ENCODE results near the gene OXCT1.

The OXCT1 gene

GRCh38 chr5:41869724-41870626 is at the start of gene OXCT1:
Gene OXCT1 (minus strand): TSS chr5:41870425. CDS start chr5:41870358, 67 bp downstream.
- peak; percentile 87 for DNase-seq (ENCODE audit: low spot score)

DNA sequence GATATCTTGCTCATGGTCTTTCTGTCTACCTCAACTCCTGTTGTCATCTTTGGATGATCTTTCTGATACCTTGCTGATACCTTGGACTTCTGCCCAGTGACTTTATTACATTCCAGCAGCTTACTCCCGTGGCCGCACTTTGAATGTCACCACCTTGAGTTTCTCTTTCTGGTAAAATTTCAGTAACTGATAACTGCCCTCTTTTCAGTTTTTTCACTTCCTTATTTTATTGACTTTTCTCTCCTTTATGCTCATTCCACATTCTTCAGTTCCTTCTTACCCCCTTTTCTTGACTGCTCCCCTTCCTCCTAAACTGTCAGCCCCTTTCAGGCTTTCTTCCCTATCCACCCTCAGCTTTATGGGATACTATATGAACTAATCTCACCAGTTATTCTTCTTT is 47.9 kb upstream of the OXCT1 start:
- no peak for DNase-seq (ENCODE audit: low spot score)

DNA sequence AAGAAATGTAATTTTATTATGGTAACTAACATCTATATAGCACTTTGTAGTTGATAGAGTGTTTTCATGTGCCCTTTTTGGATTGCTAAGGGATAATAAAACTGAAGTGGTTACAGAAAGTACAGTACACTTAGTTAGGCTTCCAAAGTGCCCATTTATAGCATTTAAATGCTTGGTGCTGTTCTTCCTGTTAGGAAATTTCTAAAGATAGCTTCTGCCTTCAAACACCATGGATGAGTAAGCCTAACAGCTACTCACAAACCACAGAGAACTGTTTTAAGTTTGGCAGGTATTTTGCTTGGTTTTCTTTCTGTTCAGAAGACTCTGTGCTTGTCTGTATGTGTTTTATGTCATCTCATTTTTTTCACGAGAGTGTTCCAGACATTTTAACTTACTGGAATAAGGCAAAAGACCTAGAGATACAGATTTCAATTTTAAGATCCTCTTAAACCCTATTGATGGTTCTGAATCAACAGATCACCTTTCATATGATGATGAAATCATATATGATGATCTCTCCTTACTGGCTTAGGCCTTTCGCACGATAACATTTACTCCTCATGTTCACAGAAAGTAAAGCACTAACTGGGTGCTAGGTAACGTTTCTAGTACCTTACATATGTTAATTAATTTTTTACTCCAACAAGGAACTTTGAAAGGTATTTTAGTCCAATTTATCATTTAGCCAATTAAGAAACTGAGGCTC is 38.3 kb upstream of the OXCT1 start:
- no peak for DNase-seq (ENCODE audit: low spot score)

DNA sequence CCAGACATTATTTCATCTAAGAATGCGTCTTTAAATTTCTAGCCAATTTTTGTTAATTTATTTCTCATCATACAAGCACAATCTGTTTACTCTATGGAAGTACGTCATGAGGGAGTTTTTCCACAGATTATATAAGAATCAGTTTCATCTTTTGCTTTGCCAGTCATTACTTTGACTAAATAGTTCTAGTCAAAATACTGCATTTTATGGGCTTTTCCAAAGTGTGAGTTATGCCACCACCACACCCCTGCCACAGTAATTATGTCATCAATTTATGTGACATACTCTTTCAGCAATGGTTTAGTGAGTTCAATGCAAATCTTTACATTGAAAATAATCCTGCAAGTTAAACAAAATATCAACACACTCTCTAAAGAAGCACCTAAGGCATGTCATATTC is 35.9 kb upstream of the OXCT1 start:
- DNase-seq (ENCODE audit: low spot score), result no peak

- DNase-seq (ENCODE audit: low spot score), result peak; percentile 97
Observed at GRCh38 chr5:41903892-41904799, 33.9 kb upstream of the OXCT1 start, which contains the start of gene RIMOC1. Gene RIMOC1 (plus strand): TSS chr5:41904344. CDS start chr5:41904368, 24 bp downstream.

GRCh38 chr5:41903382-41903891 is 33.2 kb upstream of the OXCT1 start:
- no peak for DNase-seq (ENCODE audit: low spot score)

- no peak for DNase-seq (ENCODE audit: low spot score)
Observed at GRCh38 chr5:41896230-41896629, 26.0 kb upstream of the OXCT1 start.

GRCh38 chr5:41893074-41893851 is 23.0 kb upstream of the OXCT1 start:
- DNase-seq (ENCODE audit: low spot score), result no peak

DNA sequence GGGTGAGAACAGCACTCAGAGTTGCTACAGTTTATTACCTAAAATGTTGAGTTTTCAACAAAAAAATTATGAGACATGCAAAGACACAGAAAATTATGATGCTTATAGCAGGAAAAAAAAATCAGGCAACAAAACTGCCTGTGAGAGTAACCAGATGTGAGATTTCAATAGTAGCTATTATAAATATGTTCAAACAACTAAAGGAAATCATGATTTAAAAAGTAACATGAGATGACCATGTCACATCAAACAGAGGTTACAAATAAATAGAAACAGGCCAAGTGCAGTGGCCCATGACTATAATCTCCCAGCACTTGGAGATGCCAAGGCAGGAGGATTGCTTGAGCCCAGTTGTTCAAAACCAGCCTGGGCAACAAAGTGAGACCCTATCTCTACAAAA is 21.8 kb upstream of the OXCT1 start:
- no peak for DNase-seq (ENCODE audit: low spot score)

- no peak for DNase-seq (ENCODE audit: low spot score)
Observed at GRCh38 chr5:41891066-41891707, 21.0 kb upstream of the OXCT1 start.

GRCh38 chr5:41885286-41885685 is 15.1 kb upstream of the OXCT1 start:
- no peak for DNase-seq (ENCODE audit: low spot score)

- DNase-seq (ENCODE audit: low spot score), result no peak
Observed at GRCh38 chr5:41883936-41884335, 13.7 kb upstream of the OXCT1 start.

DNA sequence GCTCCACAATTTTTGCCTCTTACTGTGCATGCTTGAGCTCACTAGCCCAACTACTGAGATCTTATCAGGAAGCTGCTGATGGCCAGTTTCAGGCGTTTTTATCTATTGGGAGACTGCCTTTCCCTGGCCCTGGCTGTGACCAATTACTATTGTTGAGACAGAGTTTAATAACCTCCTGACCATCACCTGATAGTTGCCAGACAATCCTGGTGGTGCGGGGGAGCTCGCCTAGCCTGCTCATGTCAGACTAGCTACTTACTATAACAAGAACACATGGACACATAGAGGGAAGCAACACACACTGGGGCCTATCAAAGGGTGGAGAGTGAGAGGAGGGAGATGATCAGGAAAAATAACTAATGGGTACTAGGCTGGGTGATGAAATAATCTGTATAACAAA is 13.0 kb upstream of the OXCT1 start:
- DNase-seq (ENCODE audit: low spot score), result no peak

DNA sequence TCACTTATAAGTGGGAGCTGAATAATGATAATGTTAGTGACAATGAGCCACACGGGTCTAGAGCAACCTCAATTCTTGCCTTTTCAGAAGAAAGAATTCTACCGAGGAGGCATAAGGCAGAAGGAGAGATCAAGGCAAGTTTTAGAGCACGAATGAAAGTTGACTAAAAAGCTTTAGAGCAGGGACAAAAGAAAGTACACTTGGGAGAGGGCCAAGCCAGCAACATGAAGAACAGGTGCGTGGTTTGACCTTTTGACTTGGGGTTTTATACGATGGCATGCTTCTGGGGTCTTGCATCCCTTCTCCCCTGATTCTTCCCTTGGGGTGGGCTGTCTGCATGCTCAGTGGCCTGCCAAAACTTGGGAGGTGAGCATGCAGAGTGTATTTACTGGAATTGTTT is 12.5 kb upstream of the OXCT1 start:
- DNase-seq (ENCODE audit: low spot score), result no peak

DNA sequence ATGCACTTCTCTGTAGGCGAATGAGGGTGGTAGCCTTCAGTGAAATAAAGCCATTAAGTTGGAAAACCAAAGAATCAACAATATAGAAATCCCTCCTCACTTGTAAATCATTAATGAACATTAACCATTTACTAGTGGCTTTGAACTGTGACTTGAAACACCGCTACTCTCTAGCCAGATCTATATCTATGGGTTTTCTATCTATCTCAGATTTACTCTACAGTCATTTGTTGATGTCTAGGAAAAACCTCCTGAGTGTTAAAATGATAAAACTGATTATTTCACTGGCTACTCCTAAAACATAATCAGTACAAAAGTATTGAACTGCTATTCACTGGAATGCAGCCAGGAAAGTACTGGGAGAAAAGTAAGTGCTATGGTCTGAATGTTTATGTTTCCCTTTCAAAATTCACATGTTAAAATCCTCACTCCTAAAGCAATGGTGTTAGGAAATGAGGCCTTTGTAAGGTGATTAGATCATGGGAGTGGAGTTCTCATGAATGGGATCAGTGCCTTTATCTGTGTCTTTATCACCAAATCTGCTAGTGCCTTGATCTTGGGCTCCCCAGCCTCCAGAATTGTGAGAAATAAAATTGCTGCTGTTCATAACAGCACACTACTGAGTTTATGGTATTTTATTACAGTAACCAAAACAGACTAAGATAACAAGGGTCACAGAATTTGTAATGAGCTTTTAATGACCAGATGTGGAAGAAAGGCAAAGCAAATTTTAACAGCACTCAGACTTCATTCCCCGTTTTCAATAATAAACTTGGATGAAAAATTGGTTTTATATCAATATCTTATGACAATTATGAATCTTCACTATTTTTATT is 8.6 kb upstream of the OXCT1 start:
- DNase-seq (ENCODE audit: low spot score), result no peak

DNA sequence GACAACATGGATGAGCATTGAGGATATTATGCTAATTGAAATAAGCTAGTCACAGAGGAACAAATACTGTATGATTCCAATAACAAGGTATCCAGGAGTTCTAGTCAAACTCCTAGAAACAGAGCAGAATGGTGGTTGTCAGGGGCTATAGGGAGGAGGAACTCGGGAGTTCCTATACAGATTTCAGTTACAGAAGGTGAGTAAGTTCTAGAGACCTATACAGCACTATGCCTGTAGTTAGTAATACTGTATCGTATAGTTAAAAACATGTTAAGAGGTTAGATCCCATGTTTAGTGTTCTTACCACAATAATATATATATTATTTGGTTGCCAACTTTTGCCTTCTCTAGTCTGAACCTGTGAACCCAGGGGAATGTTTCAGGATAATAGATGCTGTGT is 7.9 kb upstream of the OXCT1 start:
- no peak for DNase-seq (ENCODE audit: low spot score)

GRCh38 chr5:41877408-41877807 is 7.2 kb upstream of the OXCT1 start:
- no peak for DNase-seq (ENCODE audit: low spot score)

- DNase-seq (ENCODE audit: low spot score), result no peak
Observed at GRCh38 chr5:41876678-41877077, 6.5 kb upstream of the OXCT1 start.

DNA sequence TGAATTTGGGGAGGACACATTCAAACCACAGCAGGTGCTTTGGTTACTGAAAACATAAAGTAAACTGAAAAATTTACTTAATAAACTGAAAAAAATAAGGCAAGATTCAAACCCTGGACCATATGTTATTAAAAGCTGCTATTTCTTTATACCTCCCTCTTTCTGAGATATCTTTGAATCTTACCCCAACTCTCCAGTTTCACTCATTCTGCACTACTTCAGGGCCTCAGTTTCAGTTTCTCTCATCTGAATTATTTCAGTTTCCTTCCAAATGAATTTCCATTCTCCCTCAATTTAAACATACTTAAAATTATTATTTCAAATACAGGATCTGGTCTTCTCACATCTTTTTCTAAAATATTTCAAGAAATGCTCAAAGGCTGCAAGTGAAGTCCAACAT is 4.9 kb upstream of the OXCT1 start:
- no peak for DNase-seq (ENCODE audit: low spot score)
